Measurements from ENCODE around the gene LY6G5C.
A peak's percentile ranks its signal among the peaks of the same experiment; 100 is the strongest.
"Not testable (repeated sequence)": the region's sequence is repeated elsewhere in the genome, so short reads cannot be mapped to it uniquely, and the experiment has no call there.

The LY6G5C gene

GRCh38 chr6:31713465-31713864, 32.6 kb upstream of the LY6G5C start:
- H3K27ac ChIP-seq: no peak overlapping the region
- no peak for TF ChIP-seq ZFX (IDR thresholded peaks at IDR 0.05; ENCODE audit: borderline replicate concordance)
- TF ChIP-seq, protein P1, sequence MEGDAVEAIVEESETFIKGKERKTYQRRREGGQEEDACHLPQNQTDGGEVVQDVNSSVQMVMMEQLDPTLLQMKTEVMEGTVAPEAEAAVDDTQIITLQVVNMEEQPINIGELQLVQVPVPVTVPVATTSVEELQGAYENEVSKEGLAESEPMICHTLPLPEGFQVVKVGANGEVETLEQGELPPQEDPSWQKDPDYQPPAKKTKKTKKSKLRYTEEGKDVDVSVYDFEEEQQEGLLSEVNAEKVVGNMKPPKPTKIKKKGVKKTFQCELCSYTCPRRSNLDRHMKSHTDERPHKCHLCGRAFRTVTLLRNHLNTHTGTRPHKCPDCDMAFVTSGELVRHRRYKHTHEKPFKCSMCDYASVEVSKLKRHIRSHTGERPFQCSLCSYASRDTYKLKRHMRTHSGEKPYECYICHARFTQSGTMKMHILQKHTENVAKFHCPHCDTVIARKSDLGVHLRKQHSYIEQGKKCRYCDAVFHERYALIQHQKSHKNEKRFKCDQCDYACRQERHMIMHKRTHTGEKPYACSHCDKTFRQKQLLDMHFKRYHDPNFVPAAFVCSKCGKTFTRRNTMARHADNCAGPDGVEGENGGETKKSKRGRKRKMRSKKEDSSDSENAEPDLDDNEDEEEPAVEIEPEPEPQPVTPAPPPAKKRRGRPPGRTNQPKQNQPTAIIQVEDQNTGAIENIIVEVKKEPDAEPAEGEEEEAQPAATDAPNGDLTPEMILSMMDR (IDR thresholded peaks at IDR 0.05): no peak

GRCh38 chr6:31712296-31712695, 31.4 kb upstream of the LY6G5C start:
- no peak overlapping the region for H3K27ac ChIP-seq
- TF ChIP-seq, protein P1 (IDR thresholded peaks at IDR 0.05): peak; percentile 71
- no peak for TF ChIP-seq ZFX (IDR thresholded peaks at IDR 0.05; ENCODE audit: borderline replicate concordance)

DNA sequence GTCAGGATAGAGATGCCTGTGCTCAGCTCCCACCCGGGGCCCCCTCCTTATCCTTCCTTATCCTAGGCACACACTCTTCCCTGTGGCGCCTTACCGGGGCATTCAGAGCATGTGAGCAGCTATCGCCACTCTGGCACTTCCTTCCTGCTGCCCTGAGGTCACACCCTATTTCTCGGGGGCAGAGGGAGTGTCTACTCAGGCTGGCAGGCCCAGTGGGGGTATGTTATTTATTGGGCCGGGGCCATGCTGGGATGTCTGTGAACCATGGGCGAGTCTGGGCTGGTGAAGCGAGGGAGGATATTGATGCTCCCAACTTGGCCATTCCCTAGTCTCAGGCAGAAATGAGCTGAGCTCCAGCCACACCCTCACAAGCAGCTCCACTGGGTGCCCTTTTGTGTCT, 30.4 kb upstream of the LY6G5C start:
- no peak overlapping the region for H3K27ac ChIP-seq
- TF ChIP-seq, protein P1 (IDR thresholded peaks at IDR 0.05): no peak
- no peak for TF ChIP-seq ZFX (IDR thresholded peaks at IDR 0.05; ENCODE audit: borderline replicate concordance)

DNA sequence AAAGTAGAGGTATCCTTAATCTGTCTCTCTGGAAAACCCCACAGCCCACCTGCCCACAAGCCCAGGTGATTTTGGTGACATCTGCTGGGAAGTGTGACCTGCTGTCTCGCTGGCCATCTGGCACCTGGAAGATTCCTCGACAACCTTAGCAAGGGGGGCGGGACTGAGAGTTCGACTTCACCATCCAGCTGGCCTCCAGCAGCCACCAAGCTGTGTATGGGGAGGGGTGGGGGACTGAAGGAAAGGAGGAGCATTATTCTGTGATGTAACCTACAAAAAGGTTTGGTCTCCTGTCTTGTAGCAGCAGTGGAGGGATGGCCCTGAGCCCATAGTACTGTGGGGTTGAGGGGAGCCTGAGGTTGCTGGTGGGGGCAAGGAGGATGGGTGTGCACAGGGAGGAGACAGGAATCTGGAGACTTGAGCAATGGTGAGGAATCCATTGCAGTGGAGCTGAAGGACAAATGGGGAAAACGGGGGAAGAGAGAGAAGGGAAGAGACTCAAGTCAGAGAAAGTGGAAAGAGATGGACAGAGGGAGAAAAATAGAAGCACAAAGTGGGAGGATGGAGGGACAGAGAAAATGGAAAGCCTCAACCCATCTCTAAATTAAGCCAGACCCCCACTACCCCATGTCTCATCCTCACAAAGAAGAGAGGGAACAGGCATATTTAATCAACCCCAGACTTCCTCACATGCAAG, 29.8 kb upstream of the LY6G5C start:
- TF ChIP-seq, protein P1 (IDR thresholded peaks at IDR 0.05): no peak
- no peak for TF ChIP-seq ZFX (IDR thresholded peaks at IDR 0.05; ENCODE audit: borderline replicate concordance)
- H3K27ac ChIP-seq: no peak overlapping the region

DNA sequence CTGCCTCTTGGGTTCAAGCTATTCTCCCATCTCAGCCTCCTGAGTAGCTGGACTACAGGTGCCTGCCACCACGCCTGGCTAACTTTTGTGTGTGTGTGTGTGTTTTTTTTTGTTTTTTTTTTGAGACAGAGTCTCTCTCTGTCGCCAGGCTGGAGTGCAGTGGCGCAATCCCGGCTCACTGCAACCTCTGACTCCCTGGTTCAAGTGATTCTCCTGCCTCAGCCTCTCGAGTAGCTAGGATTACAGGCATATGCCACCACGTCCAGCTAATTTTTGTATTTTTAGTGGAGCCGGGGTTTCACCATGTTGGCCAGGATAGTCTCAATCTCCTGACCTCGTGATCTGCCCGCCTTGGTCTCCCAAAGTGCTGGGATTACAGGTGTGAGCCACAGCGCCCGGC, 28.3 kb upstream of the LY6G5C start:
- H3K27ac ChIP-seq: not testable (repeated sequence)

GRCh38 chr6:31708224-31708623, 27.4 kb upstream of the LY6G5C start:
- H3K27ac ChIP-seq: no peak overlapping the region
- TF ChIP-seq, protein P1 (IDR thresholded peaks at IDR 0.05): no peak
- no peak for TF ChIP-seq ZFX (IDR thresholded peaks at IDR 0.05; ENCODE audit: borderline replicate concordance)

DNA sequence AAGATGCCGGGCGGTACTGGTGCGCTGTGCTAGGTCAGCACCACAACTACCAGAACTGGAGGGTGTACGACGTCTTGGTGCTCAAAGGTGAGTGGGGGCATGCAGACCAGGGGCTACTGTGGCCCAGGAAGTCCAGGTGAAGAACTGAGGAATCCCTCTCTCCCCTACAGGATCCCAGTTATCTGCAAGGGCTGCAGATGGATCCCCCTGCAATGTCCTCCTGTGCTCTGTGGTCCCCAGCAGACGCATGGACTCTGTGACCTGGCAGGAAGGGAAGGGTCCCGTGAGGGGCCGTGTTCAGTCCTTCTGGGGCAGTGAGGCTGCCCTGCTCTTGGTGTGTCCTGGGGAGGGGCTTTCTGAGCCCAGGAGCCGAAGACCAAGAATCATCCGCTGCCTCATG, 26.8 kb upstream of the LY6G5C start:
- TF ChIP-seq, protein P1 (IDR thresholded peaks at IDR 0.05): no peak
- no peak for TF ChIP-seq ZFX (IDR thresholded peaks at IDR 0.05; ENCODE audit: borderline replicate concordance)
- H3K27ac ChIP-seq: no peak overlapping the region

GRCh38 chr6:31706599-31706998, 25.7 kb upstream of the LY6G5C start, which contains the start of gene LY6G6F:
Gene LY6G6F (plus strand): TSS chr6:31706866. CDS start chr6:31706907, 41 bp downstream.
- no peak within 1 kb of the TSS for H3K27ac ChIP-seq
- TF ChIP-seq ZFX (IDR thresholded peaks at IDR 0.05; ENCODE audit: borderline replicate concordance): no peak
- TF ChIP-seq, protein P1 (IDR thresholded peaks at IDR 0.05): no peak
